Vagina (tissue), 2 donors: Measurements from ENCODE around the gene PSMD12. TPM values are rescaled to one million over a fixed set of nuclear protein-coding genes. Genes with fewer than 3 reads are reported as not detected.
"Not testable (repeated sequence)": the region's sequence is repeated elsewhere in the genome, so short reads cannot be mapped to it uniquely, and the experiment has no call there.

Source experiments
- DNase-seq, 2 donors: peaks; one replicate each; pipeline ENCODE4 v3.0.0-alpha.2; 2017; ENCODE audit errors: extremely low spot score in 2 of 2
- H3K27ac ChIP-seq: fragments of 200-600 bp; sonication (generic); one replicate; pipeline ENCODE4 v1.5.1; 2019
- H3K27me3 ChIP-seq: fragments of 200-600 bp; sonication (generic); one replicate; pipeline ENCODE4 v1.5.1; 2019
- H3K36me3 ChIP-seq, 2 donors: fragments of 200-600 bp; sonication (generic); one replicate each; pipeline ENCODE4 v1.5.1; 2017 to 2019
- H3K4me1 ChIP-seq: fragments of 200-600 bp; sonication (generic); one replicate; pipeline ENCODE4 v1.5.1; 2019
- H3K4me3 ChIP-seq, 2 donors: fragments of 200-600 bp; sonication (generic); 1 replicate in 1 of 2; 2 replicates in 1 of 2; pipeline ENCODE4 v1.5.1; 2016 to 2019
- H3K9me3 ChIP-seq: fragments of 200-600 bp; sonication (generic); one replicate; pipeline ENCODE4 v1.5.1; 2019
- POLR2A ChIP-seq, 2 donors: fragments of 450-650 bp; IDR thresholded peaks; one replicate each; pipeline ENCODE4 v1.6.1; 2017; ENCODE audit warnings: antibody characterized with exemption in 2 of 2, mild to moderate bottlenecking in 2 of 2, moderate library complexity in 2 of 2
- POLR2AphosphoS5 ChIP-seq, 2 donors: sonication (generic); formaldehyde crosslinking; IDR thresholded peaks; one replicate each; pipeline ENCODE4 v1.9.0; 2017; ENCODE audit warnings: antibody characterized with exemption in 2 of 2, mild to moderate bottlenecking in 2 of 2, low read depth in 1 of 2; ENCODE audit not compliant: insufficient read depth in 1 of 2
- intact Hi-C: fragments of 100-400 bp; cut with DNase I; formaldehyde crosslinking; loops from one replicate; pipeline ENCODE4 v1.15.1; 2023
- total RNA-seq: library from RNA; depleted of rRNA; stranded (reverse); fragments of >200 nt; gene quantifications from one replicate; pipeline ENCODE4 v1.2.3, GENCODE V29; 2016
- TF ChIP-seq, protein P1 (sequence below), 3 experiments: fragments of 450-650 bp in 2 of 3; fragments of 200-600 bp in 1 of 3; sonication (generic) in 1 of 3; IDR thresholded peaks; one replicate each; pipeline ENCODE4 v1.5.1; 2017 to 2019; ENCODE audit warnings: antibody characterized with exemption in 3 of 3, mild to moderate bottlenecking in 2 of 3, moderate library complexity in 2 of 3

PSMD12 gene
- total RNA-seq, 1 donor from 2014 or later, result 26.0 TPM

DNA sequence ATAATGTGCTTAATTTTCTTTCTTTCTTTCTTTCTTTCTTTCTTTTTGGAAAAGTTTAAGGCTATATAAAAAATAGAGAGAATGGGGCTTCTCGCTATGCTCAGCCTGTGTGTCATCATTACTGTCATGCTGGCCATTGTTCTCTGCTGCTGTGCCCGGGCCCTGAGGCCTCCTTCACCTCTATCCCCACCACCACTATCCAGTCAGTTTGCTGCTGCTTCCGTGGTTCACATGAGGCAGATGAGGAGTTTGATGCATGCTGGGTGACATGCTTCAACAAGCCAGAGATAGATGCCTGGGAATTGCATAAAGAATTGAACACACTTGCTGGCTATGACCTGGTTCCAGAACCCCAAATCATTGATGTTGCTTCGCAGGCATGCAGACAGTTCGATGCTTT, 47.0 kb upstream of the PSMD12 start:
- Histone ChIP-seq H3K27ac (no peak overlapping the region), H3K4me1 (peaks cover 26% of the 10 kb centered on the region), H3K36me3 (no peaks in the 10 kb centered on the region), H3K9me3 (no peaks in the 10 kb centered on the region), H3K4me3 (no peak overlapping the region), H3K27me3 (no peaks in the 10 kb centered on the region)
- TF ChIP-seq POLR2A (IDR thresholded peaks at IDR 0.05) (no peak), POLR2AphosphoS5 (IDR thresholded peaks at IDR 0.05; ENCODE audit: insufficient read depth in 1 of 2, low read depth in 1 of 2) (no peak)
- TF ChIP-seq, protein P1, sequence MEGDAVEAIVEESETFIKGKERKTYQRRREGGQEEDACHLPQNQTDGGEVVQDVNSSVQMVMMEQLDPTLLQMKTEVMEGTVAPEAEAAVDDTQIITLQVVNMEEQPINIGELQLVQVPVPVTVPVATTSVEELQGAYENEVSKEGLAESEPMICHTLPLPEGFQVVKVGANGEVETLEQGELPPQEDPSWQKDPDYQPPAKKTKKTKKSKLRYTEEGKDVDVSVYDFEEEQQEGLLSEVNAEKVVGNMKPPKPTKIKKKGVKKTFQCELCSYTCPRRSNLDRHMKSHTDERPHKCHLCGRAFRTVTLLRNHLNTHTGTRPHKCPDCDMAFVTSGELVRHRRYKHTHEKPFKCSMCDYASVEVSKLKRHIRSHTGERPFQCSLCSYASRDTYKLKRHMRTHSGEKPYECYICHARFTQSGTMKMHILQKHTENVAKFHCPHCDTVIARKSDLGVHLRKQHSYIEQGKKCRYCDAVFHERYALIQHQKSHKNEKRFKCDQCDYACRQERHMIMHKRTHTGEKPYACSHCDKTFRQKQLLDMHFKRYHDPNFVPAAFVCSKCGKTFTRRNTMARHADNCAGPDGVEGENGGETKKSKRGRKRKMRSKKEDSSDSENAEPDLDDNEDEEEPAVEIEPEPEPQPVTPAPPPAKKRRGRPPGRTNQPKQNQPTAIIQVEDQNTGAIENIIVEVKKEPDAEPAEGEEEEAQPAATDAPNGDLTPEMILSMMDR (IDR thresholded peaks at IDR 0.05), result no peak
- intact Hi-C loops, result loop anchor here (10.0 kb wide), 1 partner anchor 51 kb away; no protein-coding TSS in a partner anchor
- DNase-seq, result no peak

DNA sequence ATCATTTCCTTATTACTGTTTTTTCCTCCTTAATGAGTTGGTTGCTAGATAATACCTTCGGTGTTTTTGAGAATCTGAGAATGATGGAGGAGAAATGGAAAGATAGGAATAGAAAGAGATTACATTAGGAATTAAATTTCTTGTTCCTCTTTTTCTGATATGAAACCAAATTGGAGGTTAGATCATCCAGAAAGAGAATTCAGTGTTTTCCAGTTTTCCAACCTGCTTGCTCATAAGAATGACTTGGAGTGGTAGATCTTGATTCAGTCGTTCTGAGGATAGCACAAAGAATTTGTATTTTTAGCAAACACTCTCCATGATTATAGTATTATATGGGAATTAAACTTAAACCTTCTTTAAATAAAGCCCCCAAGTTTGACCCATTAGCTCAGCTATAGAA, 46.6 kb upstream of the PSMD12 start:
- intact Hi-C loops, result loop anchor here (10.0 kb wide), 1 partner anchor 52 kb away; no protein-coding TSS in a partner anchor
- H3K27ac ChIP-seq, result no peak overlapping the region
- peaks cover 26% of the 10 kb centered on the region for H3K4me1 ChIP-seq
- H3K27me3 ChIP-seq, result no peaks in the 10 kb centered on the region
- no peak overlapping the region for H3K4me3 ChIP-seq
- DNase-seq, result no peak
- H3K36me3 ChIP-seq, result no peaks in the 10 kb centered on the region
- TF ChIP-seq, protein P1 (IDR thresholded peaks at IDR 0.05), result no peak
- TF ChIP-seq POLR2AphosphoS5 (IDR thresholded peaks at IDR 0.05; ENCODE audit: insufficient read depth in 1 of 2, low read depth in 1 of 2), result no peak
- no peak for TF ChIP-seq POLR2A (IDR thresholded peaks at IDR 0.05)
- no peaks in the 10 kb centered on the region for H3K9me3 ChIP-seq

DNA sequence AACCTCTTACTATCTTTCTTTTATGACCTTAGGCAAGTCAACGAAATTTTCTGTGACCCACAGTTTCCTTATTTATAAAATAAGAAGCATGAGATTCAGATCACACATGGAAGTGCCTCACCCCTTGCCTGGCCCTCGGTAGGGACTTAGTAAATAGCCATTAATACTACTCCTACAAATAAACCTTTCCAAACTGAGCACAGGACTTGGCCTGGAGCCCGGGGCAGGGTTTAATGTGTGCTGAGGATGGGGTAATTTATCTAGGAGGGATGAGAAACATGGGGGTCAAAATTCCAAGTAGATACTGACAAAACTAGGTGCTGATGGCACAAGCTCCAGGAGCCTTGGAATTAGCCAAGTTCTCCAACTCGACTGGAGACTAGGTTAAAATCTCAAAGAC, 45.7 kb upstream of the PSMD12 start:
- no peaks in the 10 kb centered on the region for H3K27me3 ChIP-seq
- H3K9me3 ChIP-seq, result no peaks in the 10 kb centered on the region
- no peak for TF ChIP-seq POLR2A (IDR thresholded peaks at IDR 0.05)
- TF ChIP-seq, protein P1 (IDR thresholded peaks at IDR 0.05), result no peak
- TF ChIP-seq POLR2AphosphoS5 (IDR thresholded peaks at IDR 0.05; ENCODE audit: insufficient read depth in 1 of 2, low read depth in 1 of 2), result no peak
- intact Hi-C loops, result loop anchor here (10.0 kb wide), 1 partner anchor 53 kb away; no protein-coding TSS in a partner anchor
- no peaks in the 10 kb centered on the region for H3K36me3 ChIP-seq
- no peak overlapping the region for H3K4me3 ChIP-seq
- DNase-seq, result no peak
- H3K4me1 ChIP-seq, result peaks cover 26% of the 10 kb centered on the region
- no peak overlapping the region for H3K27ac ChIP-seq

DNA sequence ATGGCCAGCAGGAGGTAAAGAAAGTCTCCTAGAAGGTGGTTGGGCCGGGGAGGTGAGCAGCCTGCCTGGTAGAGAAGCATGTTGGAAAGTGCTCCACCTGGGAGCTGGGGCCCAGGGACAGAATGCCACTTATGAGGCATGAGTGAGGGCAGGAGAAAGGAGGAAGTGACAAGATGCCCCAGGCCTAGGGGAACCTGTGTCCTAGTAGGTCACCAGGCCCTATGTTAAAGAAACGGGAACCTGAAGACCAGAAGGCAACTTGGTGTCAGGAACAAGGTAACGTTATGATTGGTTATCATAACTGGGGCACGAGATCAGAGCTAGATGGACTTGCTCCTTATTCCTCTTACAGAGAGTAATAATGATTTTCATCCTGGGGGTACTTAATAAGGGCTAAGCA, 45.0 kb upstream of the PSMD12 start:
- no peaks in the 10 kb centered on the region for H3K27me3 ChIP-seq
- intact Hi-C loops, result loop anchor here (10.0 kb wide), 1 partner anchor 53 kb away; no protein-coding TSS in a partner anchor
- no peak overlapping the region for H3K27ac ChIP-seq
- H3K36me3 ChIP-seq, result no peaks in the 10 kb centered on the region
- DNase-seq, result no peak
- H3K9me3 ChIP-seq, result no peaks in the 10 kb centered on the region
- TF ChIP-seq POLR2AphosphoS5 (IDR thresholded peaks at IDR 0.05; ENCODE audit: insufficient read depth in 1 of 2, low read depth in 1 of 2) (no peak), POLR2A (IDR thresholded peaks at IDR 0.05) (no peak)
- TF ChIP-seq, protein P1 (IDR thresholded peaks at IDR 0.05), result no peak
- H3K4me3 ChIP-seq, result no peak overlapping the region
- peaks cover 26% of the 10 kb centered on the region for H3K4me1 ChIP-seq

DNA sequence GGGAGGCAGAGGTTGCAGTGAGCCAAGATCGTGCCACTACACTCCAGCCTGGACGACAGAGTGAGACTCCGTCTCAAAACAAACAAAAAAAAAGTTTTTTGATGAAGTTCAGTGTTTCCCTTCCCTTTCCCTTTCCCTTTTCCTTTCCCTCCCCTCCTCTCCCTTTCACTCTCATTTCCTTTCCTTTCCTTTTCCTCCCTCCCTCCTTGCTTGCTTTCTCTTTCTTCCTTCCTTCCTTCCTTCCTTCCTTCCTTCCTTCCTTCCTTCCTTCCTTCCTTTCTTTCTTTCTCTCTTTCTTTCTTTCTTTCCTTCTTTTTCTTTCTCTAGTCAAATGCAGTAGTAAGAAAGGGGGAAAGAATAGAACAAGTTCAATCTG, 42.1 kb upstream of the PSMD12 start:
- H3K4me3 ChIP-seq, H3K27me3 ChIP-seq, DNase-seq, intact Hi-C loops, H3K27ac ChIP-seq, H3K9me3 ChIP-seq, H3K36me3 ChIP-seq: not testable (repeated sequence)
- H3K4me1 ChIP-seq, result peaks cover 14% of the 10 kb centered on the region
